HepG2 (cell line): ENCODE data around the gene UNC5C. TPM values are rescaled to one million over a fixed set of nuclear protein-coding genes. Genes with fewer than 3 reads are reported as not detected.

Experiments
- ATAC-seq: fragments of 200-7000 bp; cut with Tn5 transposase; 3 replicates; pipeline ENCODE4 v1.9.1; 2020; ENCODE audit warnings: mild to moderate bottlenecking, moderate library complexity
- BruUV-seq: library from RNA; stranded (reverse); fragments of 400-500 nt; replicated peaks from 2 replicates; lab custom pipeline; 2021; lab: Mats Ljungman, UMichigan
- CTCF ChIA-PET: fragments of 300-600 bp; formaldehyde crosslinking; extraction: SDS; loops from one replicate; lab custom pipeline; 2021; ENCODE audit warnings: low total read pairs, inconsistent platforms, low intra/inter-chr PET ratio; lab: Yijun Ruan, JAX
- POLR2A ChIA-PET: fragments of 350-600 bp; sonication (Branson Sonifier 250); formaldehyde crosslinking; loops from one replicate; lab custom pipeline; 2020; ENCODE audit warnings: antibody characterized with exemption, inconsistent platforms; lab: Yijun Ruan, JAX
- DNase-seq: peaks from one replicate; pipeline ENCODE4 v3.0.0-alpha.2; 2015; ENCODE audit warnings: low spot score
- FAIRE-seq: peaks from 3 replicates; lab custom pipeline; 2011; peaks lifted over from hg19 to GRCh38; lab: Jason Lieb, UNC
- H2AFZ ChIP-seq: one replicate; pipeline ENCODE4 v1.6.1; 2011; ENCODE audit warnings: low read length, inconsistent platforms
- H3K27ac ChIP-seq: fragments of 300-600 bp; 3 replicates; pipeline ENCODE4 v1.8.0; 2011; ENCODE audit warnings: mixed run types, mild to moderate bottlenecking, mixed read lengths, low read length, inconsistent platforms; ENCODE audit not compliant: insufficient read depth; ENCODE audit errors: extremely low read length
- H3K27me3 ChIP-seq, 2 experiments: fragments of 200-600 bp in 1 of 2; 2 replicates in 1 of 2; 3 replicates in 1 of 2; pipeline versions ENCODE4 v1.6.0 to v1.8.0; 2011; ENCODE audit warnings: low read length in 2 of 2, mild to moderate bottlenecking in 2 of 2, moderate library complexity in 2 of 2, inconsistent platforms in 1 of 2; ENCODE audit not compliant: insufficient read depth in 2 of 2, control insufficient read depth in 1 of 2
- H3K36me3 ChIP-seq, 2 experiments: fragments of 200-600 bp in 1 of 2; replicated peaks in 1 of 2; 2 replicates in 1 of 2; 3 replicates in 1 of 2; pipeline versions ENCODE4 v1.5.1 to v1.8.0; 2011; ENCODE audit warnings: low read length in 2 of 2, inconsistent platforms in 1 of 2; ENCODE audit not compliant: insufficient read depth in 2 of 2, control insufficient read depth in 1 of 2
- H3K4me1 ChIP-seq: 2 replicates; pipeline ENCODE4 v1.5.1; 2012; ENCODE audit warnings: low read length, inconsistent platforms; ENCODE audit not compliant: insufficient read depth
- H3K4me2 ChIP-seq: 2 replicates; pipeline ENCODE4 v1.6.0; 2011; ENCODE audit warnings: low read depth, low read length, inconsistent platforms
- H3K4me3 ChIP-seq, 3 experiments: fragments of 200-600 bp in 1 of 3; sonication (generic), shearing (Covaris generic) in 1 of 3; replicated peaks in 1 of 3; 2 replicates each; pipeline ENCODE4 v1.5.1; 2011 to 2016; ENCODE audit warnings: low read length in 3 of 3, inconsistent platforms in 2 of 3, low read depth in 2 of 3, mild to moderate bottlenecking in 2 of 3, control low read depth in 1 of 3, mixed read lengths in 1 of 3; ENCODE audit not compliant: insufficient read depth in 1 of 3
- H3K79me2 ChIP-seq: one replicate; pipeline ENCODE4 v1.6.1; 2011; ENCODE audit warnings: low read length, inconsistent platforms; ENCODE audit not compliant: insufficient read depth
- H3K9ac ChIP-seq: 2 replicates; pipeline ENCODE4 v1.6.0; 2011; ENCODE audit warnings: mild to moderate bottlenecking, low read depth, low read length, inconsistent platforms; ENCODE audit not compliant: insufficient read depth
- H3K9me3 ChIP-seq: 2 replicates; pipeline ENCODE4 v1.5.1; 2012; ENCODE audit warnings: mild to moderate bottlenecking, low read length
- H4K20me1 ChIP-seq: 2 replicates; pipeline ENCODE4 v1.6.0; 2011; ENCODE audit warnings: inconsistent platforms, mild to moderate bottlenecking, low read length, moderate library complexity; ENCODE audit not compliant: insufficient read depth
- JUN ChIP-seq: sonication (generic); formaldehyde crosslinking; IDR thresholded peaks from 2 replicates; pipeline ENCODE4 v1.4.0; 2020; ENCODE audit warnings: mild to moderate bottlenecking, missing genetic modification reagents
- MIXL1 ChIP-seq: IDR thresholded peaks from 2 replicates; pipeline ENCODE4 v1.6.1; 2016
- NPAS2 ChIP-seq: sonication (generic); formaldehyde crosslinking; IDR thresholded peaks from 2 replicates; pipeline ENCODE4 v1.8.0; 2022; ENCODE audit warnings: mild to moderate bottlenecking, missing genetic modification reagents, borderline replicate concordance
- SAP130 ChIP-seq: IDR thresholded peaks from 2 replicates; pipeline ENCODE4 v1.6.1; 2016; ENCODE audit warnings: low read depth
- ZFAT ChIP-seq: sonication (generic); formaldehyde crosslinking; conservative IDR thresholded peaks from 2 replicates; pipeline ENCODE4 v1.8.1; 2023; ENCODE audit warnings: missing genetic modification reagents, inconsistent platforms
- ZFP1 ChIP-seq: IDR thresholded peaks from 2 replicates; pipeline ENCODE4 v1.6.1; 2016
- ZNF572 ChIP-seq: sonication (generic); formaldehyde crosslinking; IDR thresholded peaks from 2 replicates; pipeline ENCODE4 v1.5.1; 2020; ENCODE audit warnings: mild to moderate bottlenecking, missing genetic modification reagents
- ZNF598 ChIP-seq: sonication (generic); formaldehyde crosslinking; IDR thresholded peaks from 2 replicates; pipeline ENCODE4 v1.5.1; 2020; ENCODE audit warnings: mild to moderate bottlenecking, missing genetic modification reagents, borderline replicate concordance
- ZNF709 ChIP-seq: sonication (generic); formaldehyde crosslinking; IDR thresholded peaks from 2 replicates; pipeline ENCODE4 v1.5.0; 2020; ENCODE audit warnings: mild to moderate bottlenecking, missing genetic modification reagents
- ZNF766 ChIP-seq: sonication (generic); formaldehyde crosslinking; IDR thresholded peaks from 2 replicates; pipeline ENCODE4 v1.5.0; 2020; ENCODE audit warnings: missing genetic modification reagents, borderline replicate concordance
- ZNF772 ChIP-seq: sonication (generic); formaldehyde crosslinking; IDR thresholded peaks from 2 replicates; pipeline ENCODE4 v1.5.0; 2020; ENCODE audit warnings: mild to moderate bottlenecking, missing genetic modification reagents
- ZNF850 ChIP-seq: sonication (generic); formaldehyde crosslinking; conservative IDR thresholded peaks from 2 replicates; pipeline ENCODE4 v1.9.0; 2021; ENCODE audit warnings: mild to moderate bottlenecking, missing genetic modification reagents
- WGBS: methylation state at CpG from one replicate; pipeline ENCODE4 v1.1.6; 2017; ENCODE audit warnings: low lambda C conversion rate; 5-methylcytosine and 5-hydroxymethylcytosine counted together
- in situ Hi-C: cut with HindIII; loops from 2 replicates; pipeline ENCODE4 v1.10.0; 2017; ENCODE audit warnings: low pct_unique_long_range_greater_than_20kb; ENCODE audit not compliant: extremely low pct_ligation_motif_present
- intact Hi-C: fragments of 100-400 bp; cut with micrococcal nuclease; formaldehyde crosslinking; loops from one replicate; pipeline ENCODE4 v1.10.0; 2022; ENCODE audit not compliant: unreplicated experiment
- polyA plus RNA-seq, 8 experiments: library from polyadenylated mRNA; depleted of rRNA in 3 of 8; stranded (reverse) in 7 of 8; unstranded in 1 of 8; fragments of >200 nt; fragmentation: Illumina TruSeq in 4 of 8; extraction: Trizol in 4 of 8; gene quantifications; 2 replicates each; pipeline versions ENCODE4 v1.2.1 to v1.2.3, GENCODE V29; 2011 to 2016; ENCODE audit warnings: low read depth in 4 of 8, missing spikeins in 1 of 8, mixed read lengths in 1 of 8; ENCODE audit not compliant: insufficient read depth in 1 of 8
- total RNA-seq, 5 experiments: library from RNA; depleted of rRNA; stranded (reverse); fragments of >200 nt; fragmentation: Illumina TruSeq; extraction: Trizol; gene quantifications; 2 replicates each; pipeline ENCODE4 v1.2.3, GENCODE V29; 2016; ENCODE audit warnings: low read depth in 1 of 5
- TF ChIP-seq, protein P1 (sequence below): sonication (generic); formaldehyde crosslinking; IDR thresholded peaks from 2 replicates; pipeline ENCODE4 v1.5.1; 2020; ENCODE audit warnings: mild to moderate bottlenecking, missing genetic modification reagents, moderate library complexity
- TF ChIP-seq, protein P2 (sequence below): sonication (generic); formaldehyde crosslinking; IDR thresholded peaks from 2 replicates; pipeline ENCODE4 v1.4.0; 2020; ENCODE audit warnings: missing genetic modification reagents

The UNC5C gene
- total and polyA plus RNA-seq, 2 of the 13 experiments (the other 11 are each of a cell fraction or from before 2014, with no cell fraction given): not detected

GRCh38 chr4:95411371-95412088, 137.2 kb downstream of the UNC5C start:
- 12% methylated on average over 4 of the region's 4 CpGs for WGBS

More at GRCh38 chr4:95411371-95412088, 137.2 kb downstream of the UNC5C start:
- POLR2A ChIA-PET: no interaction called here
- Histone ChIP-seq H3K4me3 (no peak overlapping the region), H3K36me3 (no peaks in the 10 kb centered on the region), H3K9me3 (no peaks in the 10 kb centered on the region), H3K4me1 (no peaks in the 10 kb centered on the region), H3K27me3 (no peaks in the 10 kb centered on the region), H3K4me2 (no peak overlapping the region), H3K79me2 (no peaks in the 10 kb centered on the region), H3K27ac (no peak overlapping the region), H4K20me1 (no peaks in the 10 kb centered on the region), H3K9ac (no peak overlapping the region), H2AFZ (no peak overlapping the region)
- BruUV-seq: no TSS peak
- FAIRE-seq (no peak), DNase-seq (no peak), ATAC-seq (no peak)
- no peak for TF ChIP-seq ZNF572 (CRISPR knock-in tag)
- TF ChIP-seq ZFP1: no peak
- no peak for TF ChIP-seq ZNF772 (CRISPR knock-in tag)
- TF ChIP-seq, protein P1, sequence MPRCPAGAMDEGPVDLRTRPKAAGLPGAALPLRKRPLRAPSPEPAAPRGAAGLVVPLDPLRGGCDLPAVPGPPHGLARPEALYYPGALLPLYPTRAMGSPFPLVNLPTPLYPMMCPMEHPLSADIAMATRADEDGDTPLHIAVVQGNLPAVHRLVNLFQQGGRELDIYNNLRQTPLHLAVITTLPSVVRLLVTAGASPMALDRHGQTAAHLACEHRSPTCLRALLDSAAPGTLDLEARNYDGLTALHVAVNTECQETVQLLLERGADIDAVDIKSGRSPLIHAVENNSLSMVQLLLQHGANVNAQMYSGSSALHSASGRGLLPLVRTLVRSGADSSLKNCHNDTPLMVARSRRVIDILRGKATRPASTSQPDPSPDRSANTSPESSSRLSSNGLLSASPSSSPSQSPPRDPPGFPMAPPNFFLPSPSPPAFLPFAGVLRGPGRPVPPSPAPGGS: no peak
- no peak for TF ChIP-seq NPAS2 (CRISPR knock-in tag)
- TF ChIP-seq, protein P2, sequence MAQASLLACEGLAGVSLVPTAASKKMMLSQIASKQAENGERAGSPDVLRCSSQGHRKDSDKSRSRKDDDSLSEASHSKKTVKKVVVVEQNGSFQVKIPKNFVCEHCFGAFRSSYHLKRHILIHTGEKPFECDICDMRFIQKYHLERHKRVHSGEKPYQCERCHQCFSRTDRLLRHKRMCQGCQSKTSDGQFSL: no peak
- TF ChIP-seq ZFAT (CRISPR knock-in tag): no peak
- TF ChIP-seq SAP130 (CRISPR knock-in tag): no peak
- TF ChIP-seq ZNF598 (CRISPR knock-in tag): no peak
- TF ChIP-seq ZNF850: no peak
- no peak for TF ChIP-seq JUN (CRISPR knock-in tag)
- TF ChIP-seq ZNF766 (CRISPR knock-in tag): no peak
- no peak for TF ChIP-seq MIXL1 (CRISPR knock-in tag)
- no peak for TF ChIP-seq ZNF709 (CRISPR knock-in tag)
- intact Hi-C loops: no loop called here
- CTCF ChIA-PET: no interaction called here
- in situ Hi-C loops: no loop called here
